C4-2B (cell line): ENCODE measurements around the gene NBEAL1.
A peak's percentile ranks its signal among the peaks of the same experiment; 100 is the strongest.
"Not testable (repeated sequence)": the region's sequence is repeated elsewhere in the genome, so short reads cannot be mapped to it uniquely, and the experiment has no call there.

Experiments
- H3K27ac ChIP-seq: fragments of 450-650 bp; 2 replicates; pipeline ENCODE4 v1.5.1; 2017
- CTCF ChIP-seq: fragments of 450-650 bp; conservative IDR thresholded peaks from 2 replicates; pipeline ENCODE4 v1.5.1; 2017; ENCODE audit warnings: mild to moderate bottlenecking
- ZFX ChIP-seq: fragments of 450-650 bp; IDR thresholded peaks from 2 replicates; pipeline ENCODE4 v1.6.1; 2017

NBEAL1 gene

GRCh38 chr2:203097735-203098134 lies 83.1 kb downstream of the NBEAL1 start:
- no peak for TF ChIP-seq ZFX
- peak; percentile 39 for TF ChIP-seq CTCF
- H3K27ac ChIP-seq, result no peak overlapping the region

- not testable (repeated sequence) for H3K27ac ChIP-seq
Measured at GRCh38 chr2:203102357-203102756, 87.7 kb downstream of the NBEAL1 start.

- no peak for TF ChIP-seq CTCF
- no peak for TF ChIP-seq ZFX
- no peak overlapping the region for H3K27ac ChIP-seq
Measured at GRCh38 chr2:203104273-203104672, 89.6 kb downstream of the NBEAL1 start.

- no peak overlapping the region for H3K27ac ChIP-seq
- TF ChIP-seq ZFX (no peak), CTCF (no peak)
Measured at GRCh38 chr2:203105996-203106395, 91.3 kb downstream of the NBEAL1 start.

GRCh38 chr2:203110496-203110895 lies 95.8 kb downstream of the NBEAL1 start:
- not testable (repeated sequence) for H3K27ac ChIP-seq

GRCh38 chr2:203112342-203112741 lies 97.7 kb downstream of the NBEAL1 start:
- H3K27ac ChIP-seq, result no peak overlapping the region
- TF ChIP-seq ZFX, result no peak
- peak; percentile 14; the same call in 1 of the 2 replicates for TF ChIP-seq CTCF

GRCh38 chr2:203115201-203115700 lies 100.6 kb downstream of the NBEAL1 start:
- not testable (repeated sequence) for H3K27ac ChIP-seq

- H3K27ac ChIP-seq, result no peak overlapping the region
- peak; percentile 55 for TF ChIP-seq CTCF
- no peak for TF ChIP-seq ZFX
Measured at GRCh38 chr2:203122317-203122986, 107.8 kb downstream of the NBEAL1 start.

- TF ChIP-seq ZFX (no peak), CTCF (no peak)
- no peak overlapping the region for H3K27ac ChIP-seq
Measured at GRCh38 chr2:203126996-203127395, 112.3 kb downstream of the NBEAL1 start.
